Measurements from ENCODE around the gene PPP1R9B.

Gene PPP1R9B

DNA sequence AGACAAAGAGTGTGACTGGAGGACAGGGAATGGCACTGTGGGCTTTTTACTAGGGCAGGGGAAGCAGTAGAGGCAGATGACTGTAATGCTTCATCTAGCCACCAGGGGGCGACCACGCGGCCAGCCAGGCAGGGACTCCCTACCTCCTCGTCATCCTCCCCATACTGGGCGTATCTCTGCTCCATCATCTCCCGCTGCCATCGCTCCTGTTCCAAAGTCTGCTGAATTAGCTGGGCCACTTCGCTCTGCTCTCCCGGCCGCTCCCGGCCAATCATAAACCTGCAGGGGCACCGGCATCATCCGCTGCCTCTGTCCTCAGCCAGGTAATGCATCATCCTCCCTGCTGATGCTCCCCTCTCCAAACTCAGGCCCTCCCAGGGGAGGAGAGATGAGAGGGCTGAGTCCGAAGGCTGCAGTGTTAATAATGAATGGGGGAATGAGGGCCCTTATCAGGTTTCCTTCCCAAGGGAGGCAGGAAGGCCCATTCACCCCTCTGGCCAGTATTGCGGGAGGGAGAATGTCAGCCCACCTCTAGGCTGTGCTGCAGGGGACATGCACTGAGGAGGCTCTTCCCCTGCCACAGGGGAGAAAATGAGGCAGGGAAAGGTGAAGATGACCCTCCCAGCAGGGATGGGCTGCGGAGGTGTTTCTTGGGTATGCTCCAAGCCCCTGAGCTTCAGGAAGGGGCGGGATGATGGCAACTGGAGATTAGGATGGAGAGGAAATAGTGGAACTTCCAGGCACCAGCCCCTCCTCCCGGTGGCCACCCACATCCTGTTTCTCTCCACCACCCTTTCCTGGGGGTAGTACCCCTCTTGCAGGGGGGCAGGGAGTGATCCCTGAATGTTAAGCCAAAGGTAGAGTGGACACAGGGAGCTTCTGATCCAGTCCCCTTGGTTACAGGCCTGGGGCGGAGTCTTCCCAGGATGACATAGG is 10.3 kb downstream of the PPP1R9B start:
- peak; percentile 61 for DNase-seq

- no peak for DNase-seq
These were observed 11.2 kb downstream of the PPP1R9B start for GRCh38 chr17:50139185-50139783.

- no peak for DNase-seq
These were observed 13.4 kb downstream of the PPP1R9B start for GRCh38 chr17:50137042-50137441.

DNA sequence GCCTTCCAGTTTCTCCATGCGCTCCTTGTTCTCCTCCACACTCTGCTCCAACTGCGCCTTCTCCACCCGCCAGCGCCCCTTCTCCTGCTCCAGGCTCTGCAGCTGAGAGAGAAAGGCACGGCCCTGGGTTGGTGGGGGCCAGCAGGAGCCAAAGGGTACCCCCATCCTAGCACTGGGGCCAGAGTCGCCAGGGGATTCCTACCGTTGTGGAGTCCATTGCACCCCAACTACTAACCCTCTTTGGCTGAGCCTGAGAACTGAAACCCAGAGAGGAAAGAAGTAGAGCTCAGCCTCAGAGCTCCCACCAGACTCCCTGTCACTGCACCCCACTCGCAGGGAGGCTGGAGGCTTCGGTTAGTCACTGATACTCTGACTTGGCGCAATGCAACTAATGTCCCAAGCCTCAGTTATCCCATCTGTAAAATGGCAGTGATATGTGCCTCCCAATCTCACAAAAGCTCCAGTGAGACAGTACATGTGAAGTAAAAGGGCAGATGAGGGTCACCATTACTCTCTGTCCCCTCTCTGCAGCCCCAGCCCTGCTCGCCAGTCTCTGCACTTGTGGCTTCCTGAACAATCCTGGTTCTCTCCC is 14.3 kb downstream of the PPP1R9B start:
- no peak for DNase-seq

GRCh38 chr17:50135316-50136095 is 15.0 kb downstream of the PPP1R9B start:
- DNase-seq = no peak

DNA sequence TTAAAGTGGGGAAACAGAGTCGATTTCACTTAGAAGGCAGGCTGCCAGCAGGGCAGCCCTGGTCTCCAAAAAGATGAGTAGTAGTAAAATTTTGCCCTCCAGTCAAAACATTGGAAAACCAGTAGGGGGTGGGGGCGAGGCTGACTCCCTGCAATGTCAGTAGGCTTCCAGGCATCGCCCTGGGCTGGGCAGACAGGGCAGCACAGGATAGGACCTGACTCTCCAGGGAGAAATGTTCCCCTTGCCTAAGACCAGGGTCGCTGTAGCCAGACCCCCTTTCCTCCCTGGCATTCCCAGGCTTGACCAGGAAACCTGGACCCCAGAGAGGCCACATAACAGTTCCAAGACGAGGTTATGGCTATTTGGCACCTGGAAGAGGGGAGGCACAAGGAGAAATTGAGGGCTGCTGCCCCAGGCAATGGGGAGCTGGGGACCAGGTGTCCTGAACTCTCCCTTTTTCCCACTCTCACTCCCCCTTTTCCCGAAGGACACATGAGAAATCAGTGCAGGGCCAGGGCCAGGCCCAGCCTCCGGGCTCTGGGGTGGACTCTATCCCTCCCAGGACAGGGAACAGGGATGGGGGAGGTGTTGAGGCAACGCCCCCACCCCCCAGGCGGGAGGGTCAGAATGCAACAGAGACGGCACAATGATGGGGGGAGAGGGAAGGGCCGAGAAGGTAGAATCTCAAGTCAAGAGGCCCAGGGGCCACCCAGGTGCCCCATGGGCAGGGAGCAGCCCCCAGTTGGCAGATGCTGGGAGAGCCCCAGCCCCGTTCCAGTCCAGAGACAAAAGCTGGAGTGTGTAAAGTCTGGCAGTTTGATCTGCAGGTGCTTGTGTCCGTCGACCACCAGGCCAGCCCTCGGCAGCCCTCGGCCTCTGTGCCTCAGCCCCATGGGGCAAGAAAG is 16.0 kb downstream of the PPP1R9B start:
- no peak for DNase-seq

DNA sequence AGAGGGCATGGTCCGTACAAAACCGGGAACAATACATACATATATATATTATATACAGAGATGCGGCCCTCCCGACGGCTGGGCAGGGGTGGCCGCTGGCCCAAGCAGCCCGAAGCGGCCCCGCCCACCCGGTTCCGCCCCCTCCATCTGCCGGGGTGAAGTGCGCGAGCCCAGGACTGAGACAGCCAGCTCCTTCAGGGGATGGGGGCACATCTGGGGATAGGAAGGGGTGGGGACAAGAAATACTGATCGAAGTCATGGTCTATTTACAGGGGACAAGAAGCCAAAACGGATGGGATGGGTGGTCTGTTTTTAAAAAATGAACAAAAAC is 16.7 kb downstream of the PPP1R9B start:
- DNase-seq = no peak

- no peak for DNase-seq
These were observed 17.3 kb downstream of the PPP1R9B start for GRCh38 chr17:50133028-50133768.

DNA sequence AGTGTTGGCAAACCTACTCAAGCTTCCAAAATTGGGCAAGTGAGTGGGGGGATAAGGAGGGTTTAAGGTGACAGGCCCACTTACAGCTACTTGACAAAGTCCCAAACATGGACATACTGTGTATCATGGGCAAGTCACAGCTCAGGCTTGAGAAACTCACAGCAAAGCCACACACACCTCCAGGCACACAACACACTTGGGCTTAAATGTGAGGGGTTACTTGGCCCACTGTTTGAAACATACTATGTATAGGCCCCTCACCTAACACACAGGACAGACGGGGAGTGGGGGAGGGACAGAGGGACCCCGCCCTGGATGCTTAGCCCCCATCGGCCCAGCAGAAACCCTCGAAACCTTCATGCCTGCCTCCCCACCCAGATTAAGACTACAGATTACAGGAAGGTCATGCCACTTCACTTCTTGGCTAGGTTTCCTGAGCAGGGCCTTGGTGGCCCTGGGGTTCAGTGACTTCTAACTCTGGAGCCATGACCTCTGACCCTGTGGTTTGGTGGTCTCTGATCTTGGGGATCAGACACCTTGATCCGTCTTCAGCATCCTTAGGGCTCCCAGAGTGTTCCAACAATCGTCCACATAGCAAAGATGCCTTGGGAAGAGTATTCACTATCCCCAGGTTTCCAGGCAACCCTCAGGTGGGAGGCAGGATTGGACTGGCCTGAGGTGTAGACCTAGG is 18.2 kb downstream of the PPP1R9B start:
- DNase-seq = no peak

GRCh38 chr17:50130559-50131305 is 19.7 kb downstream of the PPP1R9B start:
- DNase-seq = no peak

DNA sequence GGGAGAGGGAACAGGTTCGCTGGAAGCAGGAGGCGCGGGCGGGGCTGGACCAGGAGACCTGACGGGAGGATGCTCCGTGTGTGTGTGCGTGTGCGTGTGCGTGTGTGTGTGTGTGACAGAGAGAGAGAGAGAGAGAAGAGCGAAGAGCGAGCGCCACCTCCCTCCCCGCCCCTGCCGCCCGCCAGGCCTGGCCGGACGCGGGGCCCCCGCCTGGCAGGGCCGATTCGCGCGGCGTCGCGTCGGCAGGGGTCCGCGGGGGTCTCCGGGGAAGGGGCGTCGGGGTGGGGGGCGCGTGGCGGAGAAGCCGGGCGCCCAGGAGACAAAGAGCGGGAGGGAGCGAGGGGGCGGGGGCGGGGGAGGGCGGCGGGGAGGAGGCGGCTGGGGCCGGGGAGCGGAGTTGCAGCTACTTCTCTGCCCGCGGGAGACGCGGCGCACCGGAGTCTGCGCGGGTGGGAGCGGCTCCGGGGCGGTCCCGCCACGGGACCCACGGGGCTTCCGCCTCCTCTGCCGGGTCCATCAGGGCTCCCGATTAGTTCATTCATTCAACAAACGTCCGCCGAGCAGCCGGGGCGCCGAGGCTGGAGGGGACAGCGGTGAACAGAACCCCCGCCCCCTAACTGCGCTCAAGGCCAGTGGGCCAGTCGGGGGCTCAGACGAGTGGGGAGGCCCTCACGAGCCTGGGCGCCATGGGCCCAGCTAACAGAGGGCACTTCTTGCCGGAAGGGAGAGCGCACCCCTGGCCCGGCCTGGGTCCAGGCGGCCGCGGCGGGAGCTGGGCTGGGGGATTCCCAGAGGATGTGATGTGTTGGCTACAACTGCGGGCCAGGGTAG is 20.5 kb downstream of the PPP1R9B start, which contains the start of gene SAMD14:
TSS of gene SAMD14 (minus strand) at position 433 of the 831 bp plus-strand sequence. CDS start 5,201 bp downstream, outside the sequence.
- no peak for DNase-seq

DNA sequence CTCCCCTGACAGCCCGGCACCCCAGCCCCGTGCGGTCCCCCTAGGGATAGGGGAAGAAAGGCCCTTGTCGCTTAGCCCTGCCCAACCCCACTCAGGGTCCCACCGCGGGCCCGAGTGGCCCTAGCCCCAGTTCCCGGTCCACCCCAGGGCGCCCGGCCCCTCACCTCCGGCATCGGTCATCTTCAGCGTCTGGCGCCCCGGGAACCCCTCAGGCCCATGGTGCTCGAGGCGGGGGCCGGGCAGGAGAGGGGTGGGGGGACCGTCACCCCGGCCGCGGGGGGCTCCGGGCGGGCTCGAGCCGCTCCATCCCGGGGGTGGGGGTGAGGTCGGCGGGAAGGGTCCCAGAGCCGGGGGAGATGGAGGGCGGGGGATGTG is 21.1 kb downstream of the PPP1R9B start:
- no peak for DNase-seq

DNA sequence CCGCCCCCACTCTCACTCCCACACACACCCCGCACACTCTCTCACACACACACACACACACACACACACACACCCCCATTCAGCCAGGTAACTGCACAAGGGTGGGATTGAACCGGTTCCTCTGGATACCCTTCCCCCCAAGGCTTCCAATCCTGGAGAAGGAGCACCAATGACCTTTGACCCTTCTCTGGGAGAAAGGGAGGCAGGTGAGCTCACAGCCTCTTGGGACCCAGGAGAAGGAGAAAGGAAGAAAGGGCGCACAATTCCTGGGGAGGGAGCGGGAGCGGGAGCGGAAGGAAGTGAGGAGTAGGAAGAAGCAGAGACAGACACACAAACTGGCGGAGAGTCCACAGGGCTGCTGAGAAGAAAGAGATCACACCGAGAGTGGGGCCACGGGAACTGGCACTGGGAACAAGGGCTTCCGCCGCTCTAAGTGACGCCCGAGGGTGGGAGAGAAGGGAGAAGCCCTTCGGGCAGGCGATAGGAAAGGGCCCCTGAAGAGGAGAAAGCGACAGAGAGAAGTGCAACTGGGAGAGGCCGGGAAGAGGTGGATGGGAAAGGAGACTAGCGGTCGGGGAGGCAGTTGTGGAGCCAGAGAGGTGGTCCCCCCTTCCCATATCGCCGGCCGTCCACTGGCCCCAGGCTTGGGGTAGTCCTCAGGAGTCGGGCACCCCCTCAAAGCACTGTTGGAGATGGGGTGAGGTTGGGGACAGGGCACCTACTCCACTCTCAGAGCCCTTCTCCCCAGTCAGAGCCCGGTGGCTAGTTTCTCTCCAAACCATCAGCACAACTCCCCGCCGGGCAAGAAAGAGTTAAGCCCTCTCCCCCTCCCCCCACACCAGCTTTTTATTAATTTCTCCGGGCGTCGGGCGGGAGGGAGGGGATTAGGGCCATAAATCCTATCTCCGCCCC is 21.8 kb downstream of the PPP1R9B start:
- DNase-seq = no peak

DNA sequence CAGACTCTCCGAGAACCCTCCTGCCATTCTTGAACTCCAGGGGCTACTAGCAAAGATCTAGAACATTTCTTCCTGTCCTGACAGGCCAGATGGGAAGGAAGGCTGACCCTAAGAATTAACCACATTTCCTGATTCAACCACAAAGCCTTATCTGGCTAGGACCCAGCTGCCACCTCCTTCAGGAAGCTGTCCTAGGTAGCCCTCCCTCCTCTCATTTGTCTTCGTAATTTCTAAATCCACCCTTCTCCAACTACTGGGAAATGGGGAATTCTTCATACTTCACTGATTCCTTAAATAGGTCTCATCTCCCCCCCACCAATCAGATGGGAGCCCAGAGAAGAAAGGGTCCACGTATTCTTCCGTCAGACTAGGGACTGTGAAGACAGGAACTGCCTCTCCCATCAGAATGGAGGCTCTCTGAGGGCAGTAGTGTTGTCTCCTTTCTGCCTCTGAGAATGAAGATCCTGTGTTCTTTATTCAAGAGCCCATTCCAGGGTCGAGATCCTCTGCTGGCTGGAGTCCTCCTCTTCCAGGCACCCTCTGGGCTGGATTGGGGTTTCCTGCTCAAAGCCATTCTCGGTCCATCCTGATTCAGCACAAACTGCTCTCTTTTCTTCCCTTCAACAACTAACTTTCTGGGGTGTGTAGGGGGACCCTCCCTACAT is 22.6 kb downstream of the PPP1R9B start:
- DNase-seq = no peak

DNA sequence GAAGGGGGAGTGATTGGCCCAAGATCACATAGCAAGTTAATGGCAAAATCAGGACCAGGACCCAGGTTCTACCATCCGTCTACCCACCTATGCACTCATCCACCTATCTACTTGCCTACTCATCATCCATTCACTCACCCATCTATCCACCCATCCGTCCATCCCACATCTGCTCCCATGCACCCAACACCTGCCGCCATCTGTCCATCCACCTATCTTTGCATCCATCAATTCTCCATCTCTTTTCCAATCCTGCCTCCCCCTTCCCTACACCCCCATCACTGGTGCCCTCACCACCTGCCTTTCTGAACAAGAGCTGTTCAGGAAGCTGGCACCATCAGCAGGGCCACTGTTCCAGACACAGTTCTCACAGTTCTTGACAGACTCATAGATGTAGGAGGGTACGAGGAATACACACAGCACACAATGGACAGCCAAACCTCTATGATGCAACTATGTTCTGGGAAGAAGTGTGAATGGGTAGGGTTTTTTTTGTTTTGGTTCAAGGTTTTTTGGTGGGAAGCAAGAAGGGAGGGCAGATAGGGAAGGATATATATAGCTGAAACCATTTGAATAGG is 25.0 kb downstream of the PPP1R9B start:
- no peak for DNase-seq

GRCh38 chr17:50123649-50124349 is 26.7 kb downstream of the PPP1R9B start:
- DNase-seq = no peak
